HG02884 (cell line): ENCODE measurements around the gene GRIPAP1.

Source experiments
- ATAC-seq: cut with Tn5 transposase; IDR thresholded peaks from one replicate; pipeline ENCODE4 v1.9.1; 2021; ENCODE audit warnings: mild to moderate bottlenecking, moderate library complexity; ENCODE audit not compliant: unreplicated experiment

Gene GRIPAP1

DNA sequence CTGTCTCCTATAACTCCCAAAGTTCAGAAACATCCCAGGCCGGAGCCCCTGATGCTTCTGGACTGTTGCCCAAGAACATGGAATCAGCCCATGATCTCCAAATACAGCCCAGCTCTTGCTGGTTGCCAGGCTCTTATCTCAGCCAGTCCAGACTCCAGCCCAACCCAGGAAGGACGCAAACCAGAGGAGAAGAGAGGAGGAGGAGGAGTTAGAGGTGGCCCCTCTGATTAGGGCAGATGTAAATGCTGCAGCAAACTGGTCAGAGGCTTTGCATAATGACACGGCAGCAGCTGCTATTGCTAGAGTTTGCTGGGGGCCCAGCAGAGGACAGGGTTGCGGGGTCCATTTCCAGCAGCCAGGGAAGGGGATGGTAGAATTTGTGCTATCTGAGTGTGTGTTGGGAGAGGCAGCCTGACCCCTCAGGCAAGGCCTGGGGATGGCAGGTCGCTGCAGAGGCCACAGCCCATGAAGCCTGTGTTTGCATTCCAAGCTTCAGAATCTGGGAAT, 40.4 kb downstream of the GRIPAP1 start:
- ATAC-seq, result no peak

DNA sequence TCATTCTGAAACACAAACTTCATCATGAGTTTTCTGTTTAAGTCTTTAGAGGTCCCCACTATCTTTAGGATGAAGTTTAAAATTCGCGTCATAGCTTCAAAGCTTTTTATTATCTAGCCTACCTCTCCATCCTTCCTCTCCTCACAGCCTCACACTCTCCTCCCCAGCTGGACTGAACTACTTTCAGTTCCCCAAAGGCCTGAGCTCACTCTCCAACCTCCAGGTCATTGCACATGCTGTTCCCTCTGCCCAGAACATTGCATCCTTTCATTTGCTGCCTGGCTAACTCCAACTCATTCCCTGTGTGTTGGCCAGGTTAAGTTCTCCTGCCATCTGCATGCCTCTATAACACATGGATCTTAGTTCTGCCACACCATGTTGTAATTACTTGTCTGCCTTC, 41.8 kb downstream of the GRIPAP1 start:
- no peak for ATAC-seq

GRCh38 chrX:48958635-48959094, 43.4 kb downstream of the GRIPAP1 start:
- ATAC-seq, result no peak

DNA sequence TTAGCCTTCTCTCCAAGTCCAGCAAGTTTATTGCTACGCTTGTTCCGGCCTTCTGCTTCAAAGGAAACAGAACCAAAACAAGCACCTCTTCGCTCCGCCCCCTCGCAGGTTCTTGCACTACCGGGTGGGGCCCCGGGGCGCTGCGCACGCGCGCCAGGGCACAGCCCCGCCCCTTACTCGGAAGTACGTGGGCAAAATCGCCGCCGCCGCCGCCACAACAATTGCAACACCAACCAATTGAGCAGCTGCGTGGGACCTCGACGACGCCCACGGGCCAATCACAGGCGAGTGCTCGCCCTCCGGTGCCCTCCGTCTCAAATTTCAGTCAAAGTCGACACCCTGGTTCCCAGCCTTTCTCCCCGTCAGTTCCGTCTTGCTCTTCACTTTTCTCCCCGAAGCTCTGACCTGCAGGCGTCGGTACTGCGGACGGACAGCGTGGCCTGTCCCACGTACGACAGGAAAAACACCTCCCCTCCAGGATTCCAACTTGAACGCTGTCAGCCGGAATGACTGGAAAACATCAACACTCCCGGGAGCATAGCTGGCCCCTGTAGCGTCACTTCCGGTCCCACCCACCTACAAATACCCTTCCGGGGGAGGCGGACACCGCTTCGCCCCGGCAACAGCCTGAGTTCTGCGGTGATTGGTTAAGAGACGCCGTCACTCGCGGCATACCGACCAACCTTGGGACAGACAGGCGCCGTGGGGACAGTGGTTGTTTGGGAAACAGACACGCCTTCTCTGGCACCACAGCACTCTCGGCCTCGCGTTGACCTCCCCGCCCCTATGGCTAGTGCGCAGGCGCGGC, 44.0 kb downstream of the GRIPAP1 start:
- peak; percentile 75 for ATAC-seq

DNA sequence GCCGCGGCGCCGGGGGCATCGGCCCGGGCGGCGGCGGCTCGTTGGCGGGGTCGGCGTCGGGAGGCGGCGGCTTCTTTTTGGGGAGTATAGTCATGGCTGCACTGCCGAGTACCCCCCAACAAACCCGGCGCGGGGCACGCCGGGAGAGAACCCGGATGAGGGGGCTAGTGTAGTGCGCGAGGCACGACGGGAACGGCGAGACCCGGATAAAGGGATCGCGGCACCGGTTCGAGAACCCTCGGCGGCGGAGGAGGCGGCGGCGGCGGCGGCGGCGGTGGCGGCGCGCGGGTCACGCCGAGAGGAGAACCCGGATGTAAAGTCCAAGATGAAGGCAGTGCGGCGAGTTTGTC, 44.6 kb downstream of the GRIPAP1 start, which contains the start of gene OTUD5:
Gene OTUD5, minus strand, starts transcription at position 131 of the 350 bp plus-strand sequence. Its CDS starts 37 bp downstream, at position 94.
- ATAC-seq, result peak; percentile 32

GRCh38 chrX:48956728-48957414, 45.2 kb downstream of the GRIPAP1 start:
- no peak for ATAC-seq

DNA sequence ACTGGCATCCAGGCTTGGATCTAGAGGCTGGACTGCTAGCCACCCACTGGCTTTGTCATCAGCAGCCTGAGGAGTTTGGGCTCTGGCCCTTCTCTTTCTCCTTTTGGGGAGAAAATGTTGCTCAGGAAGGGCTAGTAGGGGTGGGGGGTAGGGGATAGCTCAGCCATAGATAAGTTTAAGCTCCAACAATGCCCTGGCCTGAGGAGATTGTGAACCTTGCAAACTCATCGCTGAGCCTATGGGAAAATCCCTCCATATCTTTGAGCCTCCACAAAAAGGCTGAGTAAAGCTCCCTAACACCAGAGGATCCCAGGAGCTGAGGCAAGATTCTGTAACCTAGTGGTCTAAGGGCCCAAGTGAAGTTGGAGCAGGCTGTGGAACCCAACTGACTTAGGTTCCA, 53.5 kb downstream of the GRIPAP1 start:
- ATAC-seq, result no peak

DNA sequence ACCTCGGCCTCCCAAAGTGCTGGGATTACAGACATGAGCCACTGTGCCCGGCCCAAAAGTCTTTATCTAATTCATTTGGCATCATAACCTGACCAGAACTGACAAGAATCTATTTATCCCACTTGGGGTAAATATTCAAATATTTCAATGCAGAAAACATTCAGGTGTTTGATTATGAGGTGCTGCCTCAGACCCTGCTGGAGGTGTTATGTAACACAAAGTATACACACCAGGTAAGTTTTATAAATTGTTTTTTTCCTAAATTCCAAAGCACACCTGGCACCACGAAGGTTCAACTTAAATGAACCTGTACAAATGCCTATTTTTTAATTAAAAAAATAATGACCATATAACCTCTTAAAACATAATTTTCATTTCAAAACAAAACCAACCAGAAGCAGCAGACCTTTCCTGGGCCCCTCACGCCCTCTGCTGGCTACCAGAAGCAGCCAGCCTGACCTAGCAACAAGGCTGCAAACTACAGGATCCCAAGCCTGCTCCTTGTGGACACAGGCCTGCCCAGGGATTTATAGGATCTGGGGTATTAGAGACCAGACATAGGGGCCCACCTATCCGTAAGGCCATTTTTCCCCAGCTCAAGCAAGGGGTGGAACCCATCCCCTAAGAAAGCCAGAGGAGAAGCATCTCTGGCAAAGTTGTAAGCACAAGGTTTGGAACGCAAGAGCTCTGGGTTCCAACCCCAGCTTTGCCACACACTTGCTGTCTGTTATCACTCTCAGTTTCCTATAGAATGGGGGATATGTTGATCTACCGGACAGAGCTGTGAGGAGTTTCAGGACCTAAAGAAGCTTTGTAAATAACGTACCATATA, 56.3 kb downstream of the GRIPAP1 start:
- ATAC-seq, result no peak

DNA sequence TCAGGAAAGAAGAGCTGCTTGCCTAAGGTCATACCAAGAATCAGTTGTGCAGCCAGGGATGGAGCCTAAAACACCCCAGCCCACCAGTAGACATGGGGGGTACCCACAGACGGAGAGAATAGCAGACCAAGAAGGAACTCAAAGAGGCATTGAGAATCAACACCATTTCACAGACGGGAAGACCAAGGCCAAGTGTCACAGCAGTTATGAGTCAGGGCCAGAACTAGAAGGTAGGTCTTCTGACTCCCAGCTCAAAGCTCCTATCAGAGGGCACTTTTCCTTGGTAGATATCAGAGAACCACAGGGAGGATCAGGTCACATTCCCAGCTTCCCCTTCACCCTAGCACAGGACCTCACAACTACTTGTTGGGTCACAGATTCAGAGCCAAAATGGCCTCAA, 59.2 kb downstream of the GRIPAP1 start:
- ATAC-seq, result no peak

GRCh38 chrX:48940404-48940955, 61.6 kb downstream of the GRIPAP1 start:
- ATAC-seq, result no peak

- no peak for ATAC-seq
Measured at GRCh38 chrX:48939524-48940228, 62.4 kb downstream of the GRIPAP1 start.

GRCh38 chrX:48938721-48939425, 63.2 kb downstream of the GRIPAP1 start:
- peak; percentile 39 for ATAC-seq

DNA sequence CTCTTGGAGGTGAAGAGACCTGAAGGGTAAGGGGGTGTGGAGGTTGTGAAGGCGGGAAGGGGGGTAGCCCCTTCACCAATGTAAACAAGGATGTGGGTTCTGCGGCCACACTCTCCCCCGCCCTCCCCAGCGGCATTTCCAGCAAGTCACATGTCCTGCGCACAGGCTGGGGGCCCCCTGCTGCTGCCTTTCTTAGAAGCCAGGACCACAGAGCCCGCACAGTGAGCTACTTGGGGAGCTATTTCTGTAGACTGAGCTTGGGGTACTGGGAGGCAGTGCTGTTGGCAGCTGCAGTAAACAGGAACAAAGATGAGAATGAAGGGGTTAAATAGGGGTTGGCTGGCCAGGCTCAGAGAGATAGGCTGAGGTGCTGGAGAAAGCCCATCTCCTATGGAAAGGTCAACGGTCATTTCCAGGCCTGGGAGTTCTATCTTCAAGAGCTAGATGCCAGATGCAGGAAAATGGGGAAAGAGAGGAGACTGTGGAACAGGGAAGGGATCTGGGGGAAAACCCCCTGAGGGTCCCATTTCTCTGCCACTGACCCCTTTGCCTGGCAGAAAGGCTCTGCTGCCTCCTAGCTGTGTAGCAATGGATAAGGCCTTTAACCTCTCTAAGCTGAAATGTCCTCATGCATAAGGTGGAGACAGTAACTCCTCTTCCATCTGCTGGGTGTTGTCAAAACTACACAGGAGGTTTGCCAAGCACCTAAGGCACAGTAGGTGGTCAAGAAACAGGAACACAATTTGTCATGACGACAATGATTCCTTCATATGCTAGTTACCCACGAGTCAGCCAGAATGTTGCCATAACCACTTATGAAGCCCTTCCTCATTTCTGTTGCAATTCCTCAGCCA, 64.8 kb downstream of the GRIPAP1 start:
- peak; percentile 43 for ATAC-seq

DNA sequence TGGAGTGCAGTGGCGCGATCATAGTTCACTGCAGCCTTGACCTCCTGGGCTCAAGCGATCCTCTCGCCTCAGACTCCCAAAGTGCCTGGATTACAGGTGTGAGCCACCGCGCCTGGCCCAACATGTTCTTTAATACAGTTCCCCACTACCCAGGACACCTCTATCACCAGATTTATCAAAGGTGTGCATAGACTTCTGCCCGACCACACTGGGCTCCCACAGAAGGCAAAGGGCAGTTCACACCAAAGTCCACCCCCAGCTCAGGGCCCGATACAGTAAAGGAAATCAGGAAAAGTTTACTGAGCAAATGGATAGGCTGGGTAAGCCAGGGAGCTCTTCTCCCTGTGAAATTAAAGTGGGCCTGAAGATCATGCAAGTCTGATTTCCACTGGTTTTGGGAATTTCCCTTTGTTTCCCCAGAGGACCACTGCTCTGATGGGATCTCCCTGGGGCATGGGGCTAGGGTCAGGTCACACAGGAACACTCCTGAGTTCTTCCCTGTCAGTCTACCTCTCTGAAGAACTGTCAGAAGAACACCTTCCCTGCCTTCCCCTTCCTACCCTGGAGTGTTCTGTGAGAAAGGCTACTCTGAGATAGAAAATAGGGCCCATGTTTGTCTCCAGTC, 65.5 kb downstream of the GRIPAP1 start:
- peak; percentile 1 for ATAC-seq

- no peak for ATAC-seq
Measured at GRCh38 chrX:48935301-48935670, 66.8 kb downstream of the GRIPAP1 start.

DNA sequence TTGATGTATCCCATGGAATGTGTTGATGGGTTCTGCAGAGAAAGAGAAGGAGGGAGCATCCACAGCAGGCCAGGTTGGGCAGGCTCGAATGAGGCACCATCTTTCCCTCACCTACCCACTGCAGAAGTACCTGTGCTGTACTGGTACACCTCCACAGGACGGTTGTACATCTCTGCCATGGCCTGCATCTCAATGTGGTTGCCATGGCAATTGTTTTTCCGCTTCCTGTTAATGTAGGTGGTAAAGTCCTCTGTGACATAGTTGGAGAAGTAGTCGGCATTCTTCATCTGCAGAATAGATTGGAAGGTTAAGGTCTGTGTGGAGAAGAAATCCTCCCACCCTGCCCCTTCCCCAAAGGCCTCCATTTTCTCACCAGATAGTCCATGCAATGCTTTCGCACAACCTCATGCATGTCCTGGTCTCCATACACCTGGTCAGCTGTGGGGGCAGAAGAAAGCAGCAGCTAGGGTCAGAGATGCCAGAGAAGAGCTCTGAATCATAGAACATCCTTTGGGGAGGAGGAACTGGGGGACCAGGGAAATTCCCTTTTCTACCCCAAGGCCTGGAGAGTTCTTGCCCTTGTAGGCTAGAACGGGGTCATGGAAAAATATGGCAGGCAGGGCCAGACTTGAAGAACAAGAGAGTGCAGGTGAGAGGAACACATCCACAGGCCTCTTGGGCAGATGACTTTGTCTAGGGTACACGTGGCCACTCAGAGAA, 67.3 kb downstream of the GRIPAP1 start:
- ATAC-seq, result no peak

DNA sequence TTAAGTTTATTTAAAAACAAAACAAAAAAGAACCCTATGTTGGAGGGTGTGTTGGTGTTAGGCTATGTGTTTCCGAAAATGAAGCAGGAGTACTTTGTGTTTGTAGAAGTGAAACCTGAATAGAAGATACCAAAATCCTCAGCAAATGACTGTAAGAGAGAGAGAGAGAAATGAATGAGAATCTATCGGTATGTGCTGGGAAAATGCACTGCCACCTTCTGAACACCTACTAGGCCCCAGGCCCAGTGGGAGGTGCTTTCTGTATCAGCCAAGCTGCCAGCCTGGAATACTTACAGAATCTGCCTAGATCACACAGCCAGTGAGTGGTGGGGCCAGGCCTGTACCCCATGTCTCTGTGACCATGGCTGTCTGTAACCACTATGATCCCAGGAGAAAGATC, 68.3 kb downstream of the GRIPAP1 start:
- ATAC-seq, result peak; percentile 38
